Neural cell (in vitro differentiated cells): ENCODE measurements around the gene TMIGD1.

Experiments
- MXI1 ChIP-seq: fragments of 450-650 bp; conservative IDR thresholded peaks from 2 replicates; pipeline ENCODE4 v1.6.1; 2014; ENCODE audit warnings: antibody characterized with exemption, mild to moderate bottlenecking; ENCODE audit not compliant: poor library complexity, severe bottlenecking
- RAD21 ChIP-seq: fragments of 450-650 bp; conservative IDR thresholded peaks from 2 replicates; pipeline ENCODE4 v1.6.1; 2014; ENCODE audit warnings: antibody characterized with exemption, mild to moderate bottlenecking, moderate library complexity

- TF ChIP-seq MXI1: no peak
- TF ChIP-seq RAD21: no peak
Measured at GRCh38 chr17:30368912-30369720, 35.3 kb upstream of the TMIGD1 start.
